GM18868 (cell line): Measurements from ENCODE around the gene TICAM2.

Experiments
- ATAC-seq: cut with Tn5 transposase; IDR thresholded peaks from one replicate; pipeline ENCODE4 v1.9.1; 2021; ENCODE audit warnings: mild to moderate bottlenecking, moderate library complexity; ENCODE audit not compliant: unreplicated experiment

TICAM2 gene

DNA sequence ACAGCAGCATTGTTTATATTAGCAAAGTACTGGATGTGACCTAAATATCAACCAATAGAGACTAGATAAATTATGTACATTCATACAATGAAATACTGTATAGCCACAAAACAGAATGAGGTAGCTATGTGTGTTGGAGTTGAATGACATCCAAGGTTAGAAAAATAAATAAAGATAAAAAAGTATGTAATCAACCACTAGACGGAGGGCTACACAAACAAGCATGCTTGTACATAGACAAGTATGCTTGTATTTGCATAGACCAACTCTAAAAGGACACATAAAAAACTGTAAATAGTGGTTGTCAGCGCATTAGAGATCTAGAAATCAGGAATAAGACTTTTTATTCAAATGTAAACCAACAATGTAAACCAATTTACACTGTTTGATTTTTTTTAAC lies 60.7 kb downstream of the TICAM2 start:
- ATAC-seq = no peak

DNA sequence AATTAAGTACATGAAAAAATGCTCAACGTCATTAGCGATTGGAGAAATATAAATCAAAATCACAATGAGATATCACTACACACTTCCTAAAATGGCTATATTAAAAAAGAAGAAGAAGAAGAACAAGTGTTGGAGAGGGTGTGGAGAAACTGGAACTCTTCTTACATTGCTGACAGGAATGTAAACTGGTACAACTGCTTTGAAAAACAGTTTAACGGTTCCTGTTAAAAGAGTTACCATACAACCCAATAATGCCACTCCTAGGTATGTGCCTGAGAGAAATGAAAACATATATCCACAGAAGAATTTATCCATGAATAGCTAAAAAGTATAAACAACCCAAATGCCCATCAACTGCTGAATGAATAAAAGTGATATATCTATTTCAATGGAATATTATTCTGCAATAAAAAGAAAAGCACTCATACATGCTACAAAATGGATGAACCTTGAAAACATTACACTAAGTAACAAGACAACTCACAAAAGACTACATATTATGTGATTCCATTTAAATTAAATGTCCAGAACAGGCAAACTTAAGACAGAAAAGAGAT lies 66.7 kb downstream of the TICAM2 start:
- ATAC-seq = no peak

DNA sequence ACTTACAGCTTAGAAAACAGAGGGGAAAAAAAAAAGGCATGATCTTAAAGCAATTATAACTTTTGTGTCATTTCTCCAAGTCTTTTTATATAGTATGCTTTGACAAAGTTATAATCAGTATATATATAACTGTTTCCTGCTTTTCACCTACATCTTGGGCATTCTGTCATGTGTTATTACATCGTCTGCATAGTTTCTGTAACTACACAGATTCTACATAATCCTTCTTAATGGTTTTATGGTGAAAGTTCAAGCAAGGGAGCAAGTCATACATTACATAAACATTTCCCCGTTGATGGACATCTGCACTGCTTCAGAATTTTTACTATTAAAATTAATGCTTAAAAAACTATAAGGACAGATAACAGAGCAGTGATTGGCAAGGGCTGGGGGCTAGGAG lies 69.8 kb downstream of the TICAM2 start:
- ATAC-seq = no peak

DNA sequence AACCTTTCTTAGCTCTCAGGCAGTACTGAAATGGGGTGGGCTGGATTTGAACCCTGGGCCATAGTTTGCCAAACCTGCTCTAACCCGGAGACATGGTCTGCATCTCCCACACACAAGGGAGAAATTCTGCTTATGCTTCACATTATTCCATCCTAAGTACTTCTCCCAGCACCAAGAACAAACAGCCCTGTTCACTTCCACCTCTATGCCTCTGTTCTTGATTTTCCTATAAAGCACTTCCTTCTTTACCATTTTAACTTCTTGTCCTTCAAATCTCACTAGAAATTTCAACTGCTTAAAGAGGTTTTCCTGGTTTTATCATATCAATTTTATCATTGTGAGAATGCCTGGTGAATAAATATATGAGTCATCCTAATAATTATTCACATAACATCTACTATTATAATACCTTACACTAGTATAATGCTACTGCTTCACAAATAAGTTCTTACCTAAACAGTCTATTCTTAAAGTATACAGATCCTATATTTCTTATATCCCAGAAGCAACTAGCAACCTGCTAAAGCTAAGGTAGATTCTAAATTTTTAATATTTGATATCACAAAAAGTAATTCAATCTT lies 70.4 kb downstream of the TICAM2 start:
- ATAC-seq = no peak

DNA sequence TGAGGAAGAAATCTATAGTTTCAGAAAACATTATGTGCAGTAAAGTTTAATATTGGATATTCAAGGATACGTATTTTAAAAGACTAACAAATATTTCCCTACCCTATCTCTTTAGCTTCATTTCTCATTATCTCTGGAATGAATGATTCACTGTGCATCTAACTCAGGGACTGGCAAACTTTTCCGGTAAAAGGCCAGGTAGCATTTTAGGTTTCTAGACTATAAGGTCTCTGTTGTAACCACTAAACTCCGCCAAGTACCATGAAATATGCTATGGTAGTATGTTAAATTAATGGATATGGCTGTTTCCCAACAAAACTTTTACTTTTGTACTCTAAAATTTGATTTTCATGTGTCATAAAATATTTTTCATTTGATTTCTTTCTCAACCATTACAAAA lies 70.9 kb downstream of the TICAM2 start:
- ATAC-seq = no peak

DNA sequence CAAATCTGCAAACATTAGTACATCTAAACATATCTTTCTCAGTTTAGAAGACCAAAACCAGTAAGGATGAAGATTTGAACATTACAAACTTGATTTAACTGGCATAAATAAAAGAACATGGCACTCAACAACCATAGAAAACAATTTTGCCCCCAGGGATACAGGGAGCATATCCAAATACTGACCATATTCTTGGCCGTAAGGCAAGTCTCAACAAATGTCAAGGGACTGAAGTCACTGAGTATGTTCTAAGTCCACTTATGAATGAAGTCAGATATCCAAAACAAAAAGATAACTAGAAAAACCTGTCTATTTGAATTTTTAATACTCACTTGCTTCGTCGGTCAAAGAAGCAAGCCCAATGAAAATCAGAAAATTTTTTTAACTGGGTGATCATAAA lies 71.9 kb downstream of the TICAM2 start:
- no peak for ATAC-seq
